ENCODE measurements around the gene DLX5.

DNA sequence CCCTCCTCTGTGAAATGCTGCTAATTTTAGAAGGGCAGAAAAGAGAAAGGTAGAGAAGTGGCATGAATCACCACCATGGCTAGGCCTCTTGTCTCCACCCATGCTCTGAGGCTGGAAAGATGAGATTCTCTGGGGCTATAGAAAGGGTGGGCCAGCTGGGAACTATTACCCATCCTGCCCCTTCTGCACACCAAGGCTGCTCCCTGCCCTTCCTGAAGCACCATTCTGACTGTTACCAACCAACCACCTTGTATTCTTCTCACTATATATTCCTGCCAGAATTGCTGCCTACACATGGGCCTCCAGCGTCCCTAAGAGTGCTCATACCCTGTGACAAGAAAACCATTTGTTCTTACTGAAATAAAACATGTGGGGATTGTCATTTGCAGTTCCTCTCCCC lies 30.7 kb downstream of the DLX5 start:
- TF ChIP-seq, protein P1, sequence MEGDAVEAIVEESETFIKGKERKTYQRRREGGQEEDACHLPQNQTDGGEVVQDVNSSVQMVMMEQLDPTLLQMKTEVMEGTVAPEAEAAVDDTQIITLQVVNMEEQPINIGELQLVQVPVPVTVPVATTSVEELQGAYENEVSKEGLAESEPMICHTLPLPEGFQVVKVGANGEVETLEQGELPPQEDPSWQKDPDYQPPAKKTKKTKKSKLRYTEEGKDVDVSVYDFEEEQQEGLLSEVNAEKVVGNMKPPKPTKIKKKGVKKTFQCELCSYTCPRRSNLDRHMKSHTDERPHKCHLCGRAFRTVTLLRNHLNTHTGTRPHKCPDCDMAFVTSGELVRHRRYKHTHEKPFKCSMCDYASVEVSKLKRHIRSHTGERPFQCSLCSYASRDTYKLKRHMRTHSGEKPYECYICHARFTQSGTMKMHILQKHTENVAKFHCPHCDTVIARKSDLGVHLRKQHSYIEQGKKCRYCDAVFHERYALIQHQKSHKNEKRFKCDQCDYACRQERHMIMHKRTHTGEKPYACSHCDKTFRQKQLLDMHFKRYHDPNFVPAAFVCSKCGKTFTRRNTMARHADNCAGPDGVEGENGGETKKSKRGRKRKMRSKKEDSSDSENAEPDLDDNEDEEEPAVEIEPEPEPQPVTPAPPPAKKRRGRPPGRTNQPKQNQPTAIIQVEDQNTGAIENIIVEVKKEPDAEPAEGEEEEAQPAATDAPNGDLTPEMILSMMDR (IDR thresholded peaks at IDR 0.05): no peak
- TF ChIP-seq POLR2A (IDR thresholded peaks at IDR 0.05): no peak
- no peak for TF ChIP-seq EP300 (IDR thresholded peaks at IDR 0.05)
